Mammary epithelial cell (primary cell): ENCODE measurements around the gene ERCC6L2.

Experiments used
- EZH2 ChIP-seq: IDR thresholded peaks from 2 replicates; pipeline ENCODE4 v1.6.1; 2012; ENCODE audit warnings: low read length, inconsistent platforms, borderline replicate concordance
- TF ChIP-seq, protein P1 (sequence below), 2 donors: IDR thresholded peaks in 1 of 2; conservative IDR thresholded peaks in 1 of 2; 2 replicates each; pipeline ENCODE4 v1.5.1; 2011 to 2012; ENCODE audit warnings: inconsistent platforms in 2 of 2, low read length in 2 of 2, mild to moderate bottlenecking in 2 of 2, control low read depth in 1 of 2, low read depth in 1 of 2; ENCODE audit not compliant: insufficient read depth in 1 of 2; ENCODE audit errors: extremely low read depth in 1 of 2

DNA sequence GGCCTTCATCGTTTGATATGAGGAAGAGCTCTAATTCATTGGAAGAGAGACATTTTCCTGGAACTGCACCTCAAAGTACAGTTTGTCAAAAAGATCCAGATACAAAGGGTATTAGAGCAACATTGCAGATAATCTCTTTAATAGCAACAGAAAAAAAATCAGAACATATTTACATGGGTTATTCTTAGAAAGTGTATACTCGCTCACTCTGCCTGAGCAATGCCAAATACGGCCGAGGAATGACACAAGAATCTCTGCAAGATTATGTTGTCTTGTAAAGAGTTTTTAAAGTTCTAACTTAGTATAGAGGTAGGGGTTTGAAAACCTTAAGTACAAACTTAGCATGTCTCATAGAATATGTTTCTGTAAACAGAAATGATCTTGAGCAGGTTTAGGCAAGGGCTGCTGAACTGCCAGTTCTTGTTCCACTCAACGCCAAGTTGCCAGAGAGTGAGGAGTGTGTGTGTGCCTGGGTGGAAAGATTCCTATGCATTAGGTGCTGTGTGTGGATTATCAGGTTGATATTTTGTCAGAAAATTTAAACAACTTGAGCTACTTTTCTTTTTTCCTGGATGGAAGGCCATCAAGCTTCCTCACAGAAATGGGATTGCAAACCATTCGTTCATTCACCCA, 41.8 kb upstream of the ERCC6L2 start:
- TF ChIP-seq, protein P1, sequence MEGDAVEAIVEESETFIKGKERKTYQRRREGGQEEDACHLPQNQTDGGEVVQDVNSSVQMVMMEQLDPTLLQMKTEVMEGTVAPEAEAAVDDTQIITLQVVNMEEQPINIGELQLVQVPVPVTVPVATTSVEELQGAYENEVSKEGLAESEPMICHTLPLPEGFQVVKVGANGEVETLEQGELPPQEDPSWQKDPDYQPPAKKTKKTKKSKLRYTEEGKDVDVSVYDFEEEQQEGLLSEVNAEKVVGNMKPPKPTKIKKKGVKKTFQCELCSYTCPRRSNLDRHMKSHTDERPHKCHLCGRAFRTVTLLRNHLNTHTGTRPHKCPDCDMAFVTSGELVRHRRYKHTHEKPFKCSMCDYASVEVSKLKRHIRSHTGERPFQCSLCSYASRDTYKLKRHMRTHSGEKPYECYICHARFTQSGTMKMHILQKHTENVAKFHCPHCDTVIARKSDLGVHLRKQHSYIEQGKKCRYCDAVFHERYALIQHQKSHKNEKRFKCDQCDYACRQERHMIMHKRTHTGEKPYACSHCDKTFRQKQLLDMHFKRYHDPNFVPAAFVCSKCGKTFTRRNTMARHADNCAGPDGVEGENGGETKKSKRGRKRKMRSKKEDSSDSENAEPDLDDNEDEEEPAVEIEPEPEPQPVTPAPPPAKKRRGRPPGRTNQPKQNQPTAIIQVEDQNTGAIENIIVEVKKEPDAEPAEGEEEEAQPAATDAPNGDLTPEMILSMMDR (conservative IDR thresholded peaks at IDR 0.05 in 1 of 2, IDR thresholded peaks at IDR 0.05 in 1 of 2; ENCODE audit: extremely low read depth in 1 of 2, insufficient read depth in 1 of 2, low read depth in 1 of 2, low read length in 2 of 2) = no peak
- TF ChIP-seq EZH2 = no peak
